Keratinocyte (primary cell): ENCODE data around the gene DDIT4.

ENCODE experiments used
- CTCF ChIP-seq, 3 experiments: IDR thresholded peaks in 1 of 3; conservative IDR thresholded peaks in 1 of 3; optimal IDR thresholded peaks in 1 of 3; 2 replicates in 2 of 3; 3 replicates in 1 of 3; pipeline versions ENCODE3 to v1.5.1; 2011; ENCODE audit warnings: low read length in 3 of 3, mild to moderate bottlenecking in 3 of 3, moderate library complexity in 2 of 3, control low read depth in 1 of 3, inconsistent platforms in 1 of 3; ENCODE audit not compliant: insufficient read depth in 2 of 3; ENCODE audit errors: extremely low read depth in 1 of 3
- EZH2 ChIP-seq: IDR thresholded peaks from one replicate; pipeline ENCODE4 v1.6.1; 2012; ENCODE audit warnings: inconsistent platforms, mild to moderate bottlenecking, low read length, moderate library complexity

GRCh38 chr10:72264536-72264935 is 9.2 kb upstream of the DDIT4 start:
- no peak for TF ChIP-seq CTCF (optimal IDR thresholded peaks at IDR 0.05 in 1 of 3, IDR thresholded peaks at IDR 0.05 in 1 of 3, conservative IDR thresholded peaks at IDR 0.05 in 1 of 3; ENCODE audit: extremely low read depth in 1 of 3, insufficient read depth in 2 of 3, low read length in 3 of 3)
- no peak for TF ChIP-seq EZH2
